Activated B cell treated with CpG ODN at 0.5 μM for 24 hours (primary cell): ENCODE results near the gene TADA3. TPM values are rescaled to one million over a fixed set of nuclear protein-coding genes. Genes with fewer than 3 reads are reported as not detected.
"Not testable (repeated sequence)": the region's sequence is repeated elsewhere in the genome, so short reads cannot be mapped to it uniquely, and the experiment has no call there.

Experiments used
- ATAC-seq: fragments of 200-7000 bp; cut with Tn5 transposase; one replicate; pipeline ENCODE4 v1.10.0; 2021; ENCODE audit warnings: low read depth, mild to moderate bottlenecking, moderate library complexity
- CTCF ChIA-PET: fragments of 350-600 bp; sonication (Branson Sonifier 250); formaldehyde crosslinking; loops from one replicate; lab custom pipeline; 2021; ENCODE audit warnings: antibody characterized with exemption; lab: Charles Lee
- POLR2A ChIA-PET: fragments of 350-600 bp; sonication (Branson Sonifier 250); formaldehyde crosslinking; loops from one replicate; lab custom pipeline; 2021; ENCODE audit warnings: antibody characterized with exemption; lab: Charles Lee
- DNase-seq: peaks from one replicate; pipeline ENCODE4 v3.0.0; 2022
- H3K27ac Mint-ChIP-seq: one replicate; pipeline ENCODE4 v1.8.0; 2020; ENCODE audit warnings: mixed read lengths
- H3K27me3 Mint-ChIP-seq: one replicate; pipeline ENCODE4 v1.8.0; 2021; ENCODE audit warnings: mixed read lengths
- H3K36me3 Mint-ChIP-seq: one replicate; pipeline ENCODE4 v1.8.0; 2021; ENCODE audit warnings: low read depth, mixed read lengths
- H3K4me1 Mint-ChIP-seq: one replicate; pipeline ENCODE4 v1.8.0; 2021; ENCODE audit warnings: mixed read lengths
- H3K4me3 Mint-ChIP-seq: one replicate; pipeline ENCODE4 v1.8.0; 2020; ENCODE audit warnings: mild to moderate bottlenecking, mixed read lengths
- H3K9me3 Mint-ChIP-seq: one replicate; pipeline ENCODE4 v1.8.0; 2020; ENCODE audit warnings: mixed read lengths
- CTCF ChIP-seq: fragments of 200-600 bp; IDR thresholded peaks from one replicate; pipeline ENCODE4 v1.8.0; 2022; ENCODE audit warnings: antibody characterized with exemption, mild to moderate bottlenecking
- intact Hi-C: fragments of 100-400 bp; cut with micrococcal nuclease; formaldehyde crosslinking; loops from one replicate; pipeline ENCODE4 v1.15.1; 2024
- total RNA-seq: library from RNA; stranded (reverse); gene quantifications from 2 replicates; pipeline ENCODE4 v1.2.3, GENCODE V29; 2022

TADA3 gene
- total RNA-seq, 1 donor from 2014 or later, result 44.7 TPM

GRCh38 chr3:9777694-9778021 is 14.6 kb downstream of the TADA3 start:
- Mint-ChIP-seq H3K27ac (peak overlapping the region; percentile 30), H3K4me1 (peaks cover 53% of the 10 kb centered on the region), H3K9me3 (no peaks in the 10 kb centered on the region), H3K27me3 (no peaks in the 10 kb centered on the region), H3K4me3 (no peak overlapping the region), H3K36me3 (peaks cover 6% of the 10 kb centered on the region)
- intact Hi-C loops, result no loop called here
- ChIA-PET POLR2A (interaction anchor here (0.6 to 5.6 kb wide), 5 partner anchors 18 to 381 kb away, joined by 3 to 57 read pairs (median 4); partner anchors contain the start of gene OGG1), CTCF (no interaction called here)
- ATAC-seq (no peak), DNase-seq (no peak)
- no peak for TF ChIP-seq CTCF

DNA sequence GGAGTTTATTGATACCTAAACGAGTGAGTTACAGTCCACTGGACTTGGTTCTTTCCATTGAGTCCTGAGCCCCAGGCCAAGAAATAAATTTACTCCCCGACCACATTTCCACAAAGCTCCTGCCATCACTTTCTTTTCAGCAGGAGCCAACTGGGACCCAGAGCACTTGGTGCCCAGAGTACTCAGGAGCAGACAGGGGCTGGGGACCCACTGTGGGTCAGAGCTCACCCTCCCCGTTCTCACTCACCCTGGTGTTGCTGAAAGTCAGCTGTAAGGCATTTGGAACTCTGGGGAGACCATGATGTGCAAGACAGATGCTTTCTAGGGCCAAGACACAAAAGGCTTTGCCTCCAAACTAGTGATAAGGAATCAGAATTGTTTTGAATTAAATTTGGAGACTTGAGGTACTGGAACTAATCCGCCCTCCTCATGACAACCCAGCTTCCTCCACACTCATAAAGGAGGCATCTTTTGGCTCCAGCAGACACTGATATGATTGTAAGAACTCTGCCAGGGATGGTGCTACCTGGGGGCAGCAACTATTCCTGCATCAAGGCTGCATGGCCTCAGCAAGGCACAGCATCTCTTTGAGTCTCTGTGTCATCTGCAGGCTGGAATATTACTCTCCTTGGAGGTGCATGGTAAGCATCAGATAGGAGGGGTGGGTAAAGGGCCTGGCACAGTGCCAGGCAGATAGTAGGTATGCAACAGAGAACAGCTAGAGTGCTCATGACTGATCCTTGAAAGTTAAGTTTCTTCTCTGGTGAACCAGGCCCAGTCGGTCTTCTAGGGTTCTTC is 15.2 kb downstream of the TADA3 start:
- H3K9me3 Mint-ChIP-seq, result no peaks in the 10 kb centered on the region
- TF ChIP-seq CTCF, result no peak
- H3K36me3 Mint-ChIP-seq, result peaks cover 1% of the 10 kb centered on the region

GRCh38 chr3:9771007-9771406 is 21.3 kb downstream of the TADA3 start:
- H3K9me3 Mint-ChIP-seq, DNase-seq, H3K27me3 Mint-ChIP-seq, ATAC-seq, H3K4me3 Mint-ChIP-seq, intact Hi-C loops, H3K27ac Mint-ChIP-seq, H3K36me3 Mint-ChIP-seq: not testable (repeated sequence)
- ChIA-PET CTCF (interaction anchor here (1.1 kb wide), 1 partner anchor 11 kb away, joined by 3 read pairs; no protein-coding TSS in a partner anchor), POLR2A (interaction anchor here (0.8 to 3.4 kb wide), 3 partner anchors 10 to 23 kb away, joined by 6 to 16 read pairs (median 13); no protein-coding TSS in a partner anchor)
- peaks cover 20% of the 10 kb centered on the region for H3K4me1 Mint-ChIP-seq

More for the DNA sequence above, 15.2 kb downstream of the TADA3 start:
- Mint-ChIP-seq H3K27me3 (no peaks in the 10 kb centered on the region), H3K27ac (peak overlapping the region; percentile 30), H3K4me3 (no peak overlapping the region), H3K4me1 (peaks cover 48% of the 10 kb centered on the region)
- no peak for ATAC-seq
- ChIA-PET POLR2A (interaction anchor here (1.0 kb wide), 1 partner anchor 16 kb away, joined by 7 read pairs; the partner anchor contains the start of gene ARPC4), CTCF (interaction anchor here (0.7 kb wide), 1 partner anchor 49 kb away, joined by 3 read pairs; no protein-coding TSS in a partner anchor)
- intact Hi-C loops, result no loop called here
- DNase-seq, result no peak

GRCh38 chr3:9770276-9770812 is 21.9 kb downstream of the TADA3 start:
- ChIA-PET POLR2A (interaction anchor here (0.6 to 3.4 kb wide), 4 partner anchors 10 to 22 kb away, joined by 4 to 16 read pairs (median 9); partner anchors contain the start of gene ARPC4), CTCF (interaction anchor here (1.0 to 1.1 kb wide), 2 partner anchors 12 to 16 kb away, joined by 3 read pairs; no protein-coding TSS in a partner anchor)
- no peak for TF ChIP-seq CTCF
- ATAC-seq (no peak), DNase-seq (no peak)
- no peaks in the 10 kb centered on the region for H3K36me3 Mint-ChIP-seq
- H3K4me3 Mint-ChIP-seq, result peak overlapping the region; percentile 58
- H3K27ac Mint-ChIP-seq, result no peak overlapping the region
- H3K4me1 Mint-ChIP-seq, result peaks cover 20% of the 10 kb centered on the region
- H3K27me3 Mint-ChIP-seq, result peaks cover 6% of the 10 kb centered on the region
- no peaks in the 10 kb centered on the region for H3K9me3 Mint-ChIP-seq
- intact Hi-C loops, result no loop called here

- no peaks in the 10 kb centered on the region for H3K36me3 Mint-ChIP-seq
- CTCF ChIA-PET, result interaction anchor here (1.0 kb wide), 1 partner anchor 15 kb away, joined by 3 read pairs; no protein-coding TSS in a partner anchor
- H3K4me1 Mint-ChIP-seq, result peaks cover 20% of the 10 kb centered on the region
- no peaks in the 10 kb centered on the region for H3K9me3 Mint-ChIP-seq
- peak within 1 kb of the TSS; percentile 58 for H3K4me3 Mint-ChIP-seq
- no peak within 1 kb of the TSS for H3K27ac Mint-ChIP-seq
- peaks cover 6% of the 10 kb centered on the region for H3K27me3 Mint-ChIP-seq
- ATAC-seq (peak; percentile 92), DNase-seq (peak; percentile 43)
- intact Hi-C loops, result loop anchor here (2.0 kb wide), 1 partner anchor 19 kb away; no protein-coding TSS in a partner anchor
- POLR2A ChIA-PET, result interaction anchor here (0.6 to 3.4 kb wide), 5 partner anchors 11 to 39 kb away, joined by 3 to 16 read pairs (median 5); partner anchors contain the start of gene ARPC4
- no peak for TF ChIP-seq CTCF
Measured at GRCh38 chr3:9769426-9770275, 22.6 kb downstream of the TADA3 start, which contains the start of gene CAMK1. Gene CAMK1, minus strand, starts transcription at chr3:9769947. Its CDS starts 2,198 bp downstream, at chr3:9767749.
